GM12801 (cell line): ENCODE data around the gene NOTCH1.

ENCODE experiments used
- TF ChIP-seq, protein P1 (sequence below): IDR thresholded peaks from one replicate; pipeline ENCODE4 v1.5.1; 2011; ENCODE audit warnings: control low read depth; ENCODE audit not compliant: insufficient read length; ENCODE audit errors: extremely low read depth

NOTCH1 gene

DNA sequence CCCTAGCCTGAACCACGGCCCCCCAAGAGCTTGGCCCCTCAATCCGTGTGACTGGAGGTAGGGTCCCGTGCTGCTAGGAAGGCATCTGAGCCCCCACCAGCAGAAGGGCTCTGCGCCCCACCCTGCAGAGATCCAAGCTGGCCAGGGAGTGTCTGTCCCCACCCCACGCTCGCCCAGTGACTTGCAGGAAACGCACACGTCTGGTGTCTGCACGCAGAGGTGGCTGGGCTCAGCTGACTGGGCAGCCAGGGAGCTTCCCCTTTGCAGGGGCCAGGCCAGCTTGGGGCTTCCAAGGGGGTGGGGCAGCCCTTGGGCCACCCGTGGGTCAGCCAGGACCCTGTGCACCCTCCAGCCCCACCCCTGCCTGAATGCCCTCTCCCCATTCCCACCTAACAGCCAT lies 24.3 kb downstream of the NOTCH1 start:
- TF ChIP-seq, protein P1, sequence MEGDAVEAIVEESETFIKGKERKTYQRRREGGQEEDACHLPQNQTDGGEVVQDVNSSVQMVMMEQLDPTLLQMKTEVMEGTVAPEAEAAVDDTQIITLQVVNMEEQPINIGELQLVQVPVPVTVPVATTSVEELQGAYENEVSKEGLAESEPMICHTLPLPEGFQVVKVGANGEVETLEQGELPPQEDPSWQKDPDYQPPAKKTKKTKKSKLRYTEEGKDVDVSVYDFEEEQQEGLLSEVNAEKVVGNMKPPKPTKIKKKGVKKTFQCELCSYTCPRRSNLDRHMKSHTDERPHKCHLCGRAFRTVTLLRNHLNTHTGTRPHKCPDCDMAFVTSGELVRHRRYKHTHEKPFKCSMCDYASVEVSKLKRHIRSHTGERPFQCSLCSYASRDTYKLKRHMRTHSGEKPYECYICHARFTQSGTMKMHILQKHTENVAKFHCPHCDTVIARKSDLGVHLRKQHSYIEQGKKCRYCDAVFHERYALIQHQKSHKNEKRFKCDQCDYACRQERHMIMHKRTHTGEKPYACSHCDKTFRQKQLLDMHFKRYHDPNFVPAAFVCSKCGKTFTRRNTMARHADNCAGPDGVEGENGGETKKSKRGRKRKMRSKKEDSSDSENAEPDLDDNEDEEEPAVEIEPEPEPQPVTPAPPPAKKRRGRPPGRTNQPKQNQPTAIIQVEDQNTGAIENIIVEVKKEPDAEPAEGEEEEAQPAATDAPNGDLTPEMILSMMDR, result no peak

DNA sequence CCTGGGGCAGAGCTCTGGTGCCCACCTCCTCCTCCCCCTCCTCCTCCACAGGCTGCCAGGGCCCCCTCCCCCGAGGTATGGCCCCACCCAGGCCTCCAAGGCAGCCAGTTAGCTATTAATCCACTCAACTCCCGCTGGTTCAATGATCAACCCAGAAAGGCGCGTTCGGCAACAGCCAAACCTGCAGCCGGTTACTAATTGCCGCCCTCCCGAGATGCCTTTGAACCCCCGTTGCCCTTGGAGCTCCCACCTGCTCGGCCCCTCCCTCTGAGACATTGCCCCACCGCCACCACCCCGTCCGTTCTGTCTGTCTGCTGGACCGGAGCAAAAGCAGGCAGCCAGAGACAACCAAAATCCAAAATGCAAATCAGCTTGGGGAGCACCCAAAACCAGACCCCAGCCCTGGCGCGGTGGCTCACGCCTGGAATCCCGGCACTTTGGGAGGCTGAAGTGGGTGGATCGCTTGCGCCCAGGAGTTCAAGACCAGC lies 25.8 kb downstream of the NOTCH1 start:
- TF ChIP-seq, protein P1, result no peak

DNA sequence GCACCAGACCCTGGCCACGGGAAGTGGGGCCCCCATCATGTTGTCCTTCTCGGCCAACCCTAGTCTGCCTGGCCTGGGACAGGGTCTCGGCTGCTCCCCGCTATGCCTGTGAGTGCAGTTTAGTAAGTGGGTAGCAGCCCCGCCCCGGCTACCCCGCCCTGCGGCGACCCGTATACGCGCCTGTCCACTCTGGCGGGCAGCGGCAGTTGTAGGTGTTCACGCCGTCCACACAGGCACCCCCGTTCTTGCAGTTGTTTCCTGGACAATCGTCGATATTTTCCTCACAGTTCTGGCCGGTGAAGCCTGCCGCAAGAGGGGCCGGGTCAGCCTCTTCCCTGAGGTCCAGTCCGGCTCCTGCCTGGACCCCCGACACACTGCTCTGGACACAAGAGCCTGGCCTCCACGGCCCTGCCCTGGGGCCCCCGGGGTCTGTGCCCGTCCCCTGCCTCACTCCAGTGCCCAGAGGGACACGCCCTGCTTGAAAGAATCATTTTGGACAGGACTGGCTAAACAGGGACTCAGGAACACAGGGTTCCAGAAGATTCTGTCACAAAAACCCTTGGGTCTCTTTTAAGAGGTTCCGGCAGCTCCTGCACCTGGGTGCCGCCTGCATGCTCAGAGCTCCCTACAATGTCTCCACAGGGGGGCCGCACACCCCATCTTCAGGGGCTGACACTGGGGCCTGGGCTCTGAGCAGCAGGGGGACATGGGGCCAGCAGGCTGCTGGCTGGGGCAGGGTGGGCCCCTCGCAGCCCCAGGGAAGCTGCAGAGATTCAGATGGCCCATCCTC lies 26.4 kb downstream of the NOTCH1 start:
- TF ChIP-seq, protein P1, result no peak

DNA sequence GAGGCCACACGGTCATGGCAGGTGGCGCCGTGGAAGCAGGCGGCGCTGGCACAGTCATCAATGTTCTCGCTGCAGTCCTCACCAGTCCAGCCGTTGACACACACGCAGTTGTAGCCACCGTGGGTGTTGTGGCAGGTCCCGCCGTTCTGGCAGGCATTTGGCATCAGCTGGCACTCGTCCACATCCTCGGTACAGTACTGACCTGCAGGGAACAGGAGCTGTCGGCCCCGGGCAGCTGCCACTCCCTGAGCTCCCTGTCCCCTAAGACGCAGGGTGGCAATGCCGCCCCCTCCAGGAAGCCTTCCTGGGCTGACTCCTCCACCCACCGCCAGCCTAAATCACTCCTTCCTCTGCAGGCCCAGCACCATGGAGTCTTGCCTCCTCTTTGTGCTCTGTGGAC lies 27.2 kb downstream of the NOTCH1 start:
- TF ChIP-seq, protein P1, result no peak

DNA sequence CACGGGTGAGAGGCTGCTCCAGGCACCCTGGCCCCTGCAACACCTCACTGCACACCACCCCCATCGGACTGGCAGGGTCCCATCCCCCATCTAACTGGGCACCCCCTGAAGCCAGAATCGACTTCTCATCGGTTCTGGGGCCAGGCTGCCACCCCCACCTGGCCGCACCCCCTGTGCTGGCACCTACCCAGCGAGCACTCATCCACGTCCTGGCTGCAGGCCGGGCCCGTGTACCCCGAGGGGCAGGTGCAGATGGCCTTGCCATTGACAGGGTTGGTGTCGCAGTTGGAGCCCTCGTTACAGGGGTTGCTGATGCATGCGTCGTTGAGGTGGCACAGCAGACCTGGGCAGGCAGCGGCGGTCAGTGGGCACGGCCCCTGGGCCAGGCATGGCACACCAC lies 27.9 kb downstream of the NOTCH1 start:
- TF ChIP-seq, protein P1, result no peak

DNA sequence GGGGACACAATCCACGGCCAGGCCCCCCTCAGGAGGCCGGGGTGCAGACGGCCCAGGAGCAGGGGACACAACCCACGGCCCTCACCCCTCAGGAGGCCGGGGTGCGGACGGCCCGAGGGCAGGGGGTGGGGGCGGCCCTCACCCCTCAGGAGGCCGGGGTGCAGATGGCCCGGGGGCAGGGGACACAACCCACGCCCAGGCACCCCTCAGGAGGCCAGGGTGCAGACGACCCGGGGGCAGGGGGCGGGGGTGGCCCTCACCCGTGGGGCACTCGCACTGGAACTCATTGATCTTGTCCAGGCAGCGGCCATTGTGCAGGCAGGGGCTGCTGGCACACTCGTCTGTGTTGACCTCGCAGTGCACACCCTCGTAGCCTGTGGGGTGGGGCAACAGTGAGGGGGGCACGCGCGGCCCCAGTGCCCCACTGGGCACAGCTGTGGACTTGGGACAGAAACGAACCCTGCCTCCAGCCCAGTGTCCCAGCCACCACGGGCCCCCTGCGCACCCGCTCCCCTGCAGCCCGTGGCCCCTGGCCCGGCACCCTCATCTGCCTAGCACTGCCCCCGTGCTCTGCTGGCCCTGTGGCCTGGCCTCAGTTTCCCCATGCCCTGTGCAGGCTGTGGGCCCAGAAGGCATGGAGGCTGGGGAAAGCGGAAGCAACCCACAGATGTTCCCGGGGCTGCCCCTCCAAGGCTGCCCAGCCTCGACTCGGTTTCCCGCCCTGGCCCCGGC lies 28.7 kb downstream of the NOTCH1 start:
- TF ChIP-seq, protein P1, result no peak

DNA sequence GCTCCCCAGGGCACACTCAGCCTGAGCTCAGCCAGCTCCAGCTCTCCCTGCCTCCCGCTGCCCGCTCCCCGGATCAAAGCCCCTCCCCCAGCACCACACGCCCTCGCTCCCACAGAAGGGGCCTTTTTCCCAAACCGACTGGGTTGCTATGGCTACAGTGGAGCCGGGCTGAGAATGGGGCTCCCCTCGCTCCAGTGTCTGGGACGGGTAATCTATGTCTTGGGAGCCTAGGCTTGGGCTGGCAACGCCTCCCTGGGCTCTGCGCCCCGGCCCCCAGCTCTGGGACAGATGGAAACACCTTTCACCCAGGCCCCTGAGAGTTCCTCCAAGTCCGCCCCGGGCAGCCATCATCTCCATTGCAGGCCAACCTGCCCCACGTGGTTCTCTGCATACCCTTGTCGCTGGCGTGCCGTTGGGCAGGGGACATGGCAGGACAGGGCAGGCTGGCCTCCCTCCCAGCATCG lies 29.6 kb downstream of the NOTCH1 start:
- TF ChIP-seq, protein P1, result no peak
